Prostate gland (tissue), 2 donors: Measurements from ENCODE around the gene RNF224. TPM values are rescaled to one million over a fixed set of nuclear protein-coding genes. Genes with fewer than 3 reads are reported as not detected.

Experiments used
- DNase-seq: peaks from one replicate; pipeline ENCODE4 v3.0.0-alpha.2; 2019; ENCODE audit warnings: low spot score
- H3K27ac ChIP-seq, 2 donors: fragments of 200-600 bp; sonication (generic); 2 replicates each; pipeline ENCODE4 v1.5.1; 2017 to 2019
- H3K27me3 ChIP-seq: fragments of 200-600 bp; sonication (generic); replicated peaks from 2 replicates; pipeline ENCODE4 v1.5.1; 2019; ENCODE audit not compliant: insufficient read depth
- H3K36me3 ChIP-seq, 2 donors: fragments of 200-600 bp; sonication (generic); 1 replicate in 1 of 2; 2 replicates in 1 of 2; pipeline versions ENCODE4 v1.5.1 to v1.8.1; 2017 to 2019
- H3K4me1 ChIP-seq: fragments of 200-600 bp; sonication (generic); replicated peaks from 2 replicates; pipeline ENCODE4 v1.5.1; 2019
- H3K4me3 ChIP-seq, 2 donors: fragments of 200-600 bp; sonication (generic); 2 replicates each; pipeline ENCODE4 v1.5.1; 2017 to 2019
- H3K9me3 ChIP-seq: fragments of 200-600 bp; sonication (generic); 2 replicates; pipeline ENCODE4 v1.5.1; 2017
- CTCF ChIP-seq, 4 experiments: fragments of 200-600 bp in 2 of 4; fragments of 450-650 bp in 2 of 4; sonication (generic) in 2 of 4; IDR thresholded peaks; 1 replicate in 3 of 4; 2 replicates in 1 of 4; pipeline ENCODE4 v1.5.1; 2016 to 2019; ENCODE audit warnings: antibody characterized with exemption in 4 of 4, mild to moderate bottlenecking in 2 of 4, moderate library complexity in 2 of 4
- POLR2A ChIP-seq: fragments of 450-650 bp; IDR thresholded peaks from one replicate; pipeline ENCODE4 v1.6.1; 2016; ENCODE audit warnings: antibody characterized with exemption, mild to moderate bottlenecking
- POLR2AphosphoS5 ChIP-seq: sonication (generic); formaldehyde crosslinking; IDR thresholded peaks from one replicate; pipeline ENCODE4 v1.6.1; 2017; ENCODE audit warnings: antibody characterized with exemption
- WGBS: methylation state at CpG from one replicate; pipeline ENCODE4 v1.1.5; 2018; 5-methylcytosine and 5-hydroxymethylcytosine counted together
- intact Hi-C: fragments of 100-400 bp; cut with DNase I; formaldehyde crosslinking; loops from one replicate; pipeline ENCODE4 v1.14.2; 2022
- total RNA-seq, 2 donors: library from RNA; depleted of rRNA; stranded (reverse); fragments of >200 nt; gene quantifications; one replicate each; pipeline ENCODE4 v1.1.0, GENCODE V29; 2016

Gene RNF224
- total RNA-seq, 2 donors from 2014 or later, result not detected

GRCh38 chr9:137268538-137269201 is 41.4 kb downstream of the RNF224 start:
- Histone ChIP-seq H3K4me3 (peak overlapping the region in 1 of 2 donors; percentile 20), H3K27ac (peak overlapping the region; percentile 81 to 90), H3K9me3 (no peaks in the 10 kb centered on the region), H3K27me3 (no peaks in the 10 kb centered on the region), H3K36me3 (peaks cover 7 to 12% of the 10 kb centered on the region in 2 donors), H3K4me1 (peaks cover 25% of the 10 kb centered on the region)
- 65% methylated on average over 19 of the region's 19 CpGs for WGBS
- TF ChIP-seq POLR2AphosphoS5 (no peak), CTCF (IDR thresholded peaks at IDR 0.05) (no peak), POLR2A (no peak)
- DNase-seq, result no peak
- intact Hi-C loops, result no loop called here

- peak; percentile 86 for DNase-seq
- peaks cover 5 to 12% of the 10 kb centered on the region in 2 donors for H3K36me3 ChIP-seq
- H3K27ac ChIP-seq, result peak overlapping the region; percentile 81 to 90
Observed at GRCh38 chr9:137269231-137269772, 42.0 kb downstream of the RNF224 start.

GRCh38 chr9:137270929-137271695 is 43.8 kb downstream of the RNF224 start:
- no peaks in the 10 kb centered on the region for H3K9me3 ChIP-seq
- no peak for DNase-seq
- TF ChIP-seq POLR2A, result no peak
- no peak for TF ChIP-seq CTCF (IDR thresholded peaks at IDR 0.05)
- peak; percentile 40 for TF ChIP-seq POLR2AphosphoS5
- intact Hi-C loops, result no loop called here
- WGBS, result 67% methylated on average over 25 of the region's 32 CpGs
- no peak overlapping the region for H3K4me3 ChIP-seq
- H3K36me3 ChIP-seq, result peaks cover under 1 to 12% of the 10 kb centered on the region in 2 donors
- no peaks in the 10 kb centered on the region for H3K27me3 ChIP-seq
- H3K27ac ChIP-seq, result peak overlapping the region; percentile 48 to 90
- H3K4me1 ChIP-seq, result peaks cover 31% of the 10 kb centered on the region

More at GRCh38 chr9:137269231-137269772, 42.0 kb downstream of the RNF224 start:
- WGBS, result 11% methylated on average over 17 of the region's 17 CpGs
- intact Hi-C loops, result no loop called here
- TF ChIP-seq CTCF (IDR thresholded peaks at IDR 0.05), result no peak
- peak; percentile 96 for TF ChIP-seq POLR2AphosphoS5
- TF ChIP-seq POLR2A, result no peak
- Histone ChIP-seq H3K4me3 (peak overlapping the region in 1 of 2 donors; percentile 20), H3K27me3 (no peaks in the 10 kb centered on the region), H3K4me1 (peaks cover 27% of the 10 kb centered on the region), H3K9me3 (no peaks in the 10 kb centered on the region)

GRCh38 chr9:137271696-137272076 is 44.4 kb downstream of the RNF224 start:
- H3K36me3 ChIP-seq, result peaks cover 0 to 12% of the 10 kb centered on the region in 2 donors

More at GRCh38 chr9:137271696-137272076, 44.4 kb downstream of the RNF224 start:
- no peak for TF ChIP-seq POLR2A
- no peak for TF ChIP-seq CTCF (IDR thresholded peaks at IDR 0.05)
- no peak for TF ChIP-seq POLR2AphosphoS5
- Histone ChIP-seq H3K27ac (peak overlapping the region; percentile 48 to 90), H3K27me3 (no peaks in the 10 kb centered on the region), H3K4me1 (peaks cover 31% of the 10 kb centered on the region), H3K4me3 (no peak overlapping the region), H3K9me3 (no peaks in the 10 kb centered on the region)
- DNase-seq, result no peak
- intact Hi-C loops, result no loop called here
- WGBS, result 22% methylated on average over 3 of the region's 3 CpGs
